ENCODE results near the gene MYCBP.

MYCBP gene

GRCh38 chr1:38820860-38821259 is 52.3 kb downstream of the MYCBP start:
- no peak for DNase-seq (ENCODE audit: low read depth)

- DNase-seq (ENCODE audit: low read depth), result no peak
These were observed 53.6 kb downstream of the MYCBP start for GRCh38 chr1:38819516-38819915.

GRCh38 chr1:38819040-38819439 is 54.1 kb downstream of the MYCBP start:
- DNase-seq (ENCODE audit: low read depth), result no peak

- DNase-seq (ENCODE audit: low read depth), result no peak
These were observed 54.8 kb downstream of the MYCBP start for GRCh38 chr1:38818175-38818976.

GRCh38 chr1:38817267-38818174 is 55.6 kb downstream of the MYCBP start:
- DNase-seq (ENCODE audit: low read depth), result no peak

- DNase-seq (ENCODE audit: low read depth), result no peak
These were observed 57.1 kb downstream of the MYCBP start for GRCh38 chr1:38815903-38816627.

- DNase-seq (ENCODE audit: low read depth), result no peak
These were observed 58.1 kb downstream of the MYCBP start for GRCh38 chr1:38814984-38815464.

GRCh38 chr1:38814444-38814983 is 58.6 kb downstream of the MYCBP start:
- no peak for DNase-seq (ENCODE audit: low read depth)

- DNase-seq (ENCODE audit: low read depth), result no peak
These were observed 60.2 kb downstream of the MYCBP start for GRCh38 chr1:38812981-38813380.

Measured in iris pigment epithelial cell (primary cell).